HTR-8/SVneo (cell line): ENCODE data around the gene SLC24A4.

Source experiments
- DNase-seq: peaks from one replicate; pipeline ENCODE4 v3.0.0; 2011; ENCODE audit warnings: low spot score, mixed read lengths; ENCODE audit not compliant: insufficient read length
- FAIRE-seq: peaks from 2 replicates; lab custom pipeline; 2011; peaks lifted over from hg19 to GRCh38; lab: Jason Lieb, UNC

The SLC24A4 gene

GRCh38 chr14:92492258-92492657, 169.3 kb downstream of the SLC24A4 start:
- DNase-seq: no peak
- FAIRE-seq: peak; percentile 4

- no peak for DNase-seq
- no peak for FAIRE-seq
These were observed 170.1 kb downstream of the SLC24A4 start for GRCh38 chr14:92493024-92493423.

GRCh38 chr14:92493492-92493891, 170.5 kb downstream of the SLC24A4 start:
- no peak for FAIRE-seq
- no peak for DNase-seq

GRCh38 chr14:92494512-92494911, 171.5 kb downstream of the SLC24A4 start:
- FAIRE-seq: no peak

GRCh38 chr14:92495027-92495426, 172.1 kb downstream of the SLC24A4 start:
- peak; percentile 13 for FAIRE-seq

More at GRCh38 chr14:92494512-92494911, 171.5 kb downstream of the SLC24A4 start:
- no peak for DNase-seq

GRCh38 chr14:92496191-92496857, 173.4 kb downstream of the SLC24A4 start:
- no peak for DNase-seq
- no peak for FAIRE-seq

More at GRCh38 chr14:92495027-92495426, 172.1 kb downstream of the SLC24A4 start:
- peak; percentile 40 for DNase-seq

GRCh38 chr14:92497391-92497790, 174.4 kb downstream of the SLC24A4 start:
- DNase-seq (no peak), FAIRE-seq (no peak)

GRCh38 chr14:92499234-92499633, 176.3 kb downstream of the SLC24A4 start:
- FAIRE-seq (no peak), DNase-seq (no peak)

GRCh38 chr14:92500491-92500941, 177.6 kb downstream of the SLC24A4 start:
- DNase-seq (no peak), FAIRE-seq (peak; percentile 9)

- DNase-seq: peak; percentile 41
- FAIRE-seq: peak; percentile 71
These were observed 179.0 kb downstream of the SLC24A4 start for GRCh38 chr14:92501891-92502351.

GRCh38 chr14:92502541-92503286, 179.7 kb downstream of the SLC24A4 start:
- FAIRE-seq (no peak), DNase-seq (no peak)

- FAIRE-seq (peak; percentile 87), DNase-seq (peak; percentile 90)
These were observed 181.0 kb downstream of the SLC24A4 start for GRCh38 chr14:92503756-92504491.

- DNase-seq (no peak), FAIRE-seq (no peak)
These were observed 182.9 kb downstream of the SLC24A4 start for GRCh38 chr14:92505826-92506225.

GRCh38 chr14:92506231-92506630, 183.3 kb downstream of the SLC24A4 start:
- DNase-seq (no peak), FAIRE-seq (no peak)

- no peak for DNase-seq
- peak; percentile 42 for FAIRE-seq
These were observed 184.3 kb downstream of the SLC24A4 start for GRCh38 chr14:92507174-92507768.

- FAIRE-seq (no peak), DNase-seq (no peak)
These were observed 188.0 kb downstream of the SLC24A4 start for GRCh38 chr14:92510972-92511371.

- DNase-seq (peak; percentile 82), FAIRE-seq (peak; percentile 77)
These were observed 188.7 kb downstream of the SLC24A4 start for GRCh38 chr14:92511453-92512238.

GRCh38 chr14:92512807-92513203, 189.8 kb downstream of the SLC24A4 start:
- no peak for DNase-seq
- no peak for FAIRE-seq

GRCh38 chr14:92513204-92513965, 190.4 kb downstream of the SLC24A4 start, which contains the start of gene RIN3:
Gene RIN3 (plus strand): TSS chr14:92513781. CDS start chr14:92513933, 152 bp downstream.
- peak; percentile 46 for FAIRE-seq
- peak; percentile 43 for DNase-seq
